Activated CD8-positive, alpha-beta memory T cell treated with anti-CD3 and anti-CD28 coated beads, Interleukin-2, amount 50 U/mL, for 48 hours (primary cell): Measurements from ENCODE around the gene ASGR2.

Experiments
- DNase-seq: peaks from one replicate; pipeline ENCODE4 v3.0.0-alpha.2; 2020

Gene ASGR2

DNA sequence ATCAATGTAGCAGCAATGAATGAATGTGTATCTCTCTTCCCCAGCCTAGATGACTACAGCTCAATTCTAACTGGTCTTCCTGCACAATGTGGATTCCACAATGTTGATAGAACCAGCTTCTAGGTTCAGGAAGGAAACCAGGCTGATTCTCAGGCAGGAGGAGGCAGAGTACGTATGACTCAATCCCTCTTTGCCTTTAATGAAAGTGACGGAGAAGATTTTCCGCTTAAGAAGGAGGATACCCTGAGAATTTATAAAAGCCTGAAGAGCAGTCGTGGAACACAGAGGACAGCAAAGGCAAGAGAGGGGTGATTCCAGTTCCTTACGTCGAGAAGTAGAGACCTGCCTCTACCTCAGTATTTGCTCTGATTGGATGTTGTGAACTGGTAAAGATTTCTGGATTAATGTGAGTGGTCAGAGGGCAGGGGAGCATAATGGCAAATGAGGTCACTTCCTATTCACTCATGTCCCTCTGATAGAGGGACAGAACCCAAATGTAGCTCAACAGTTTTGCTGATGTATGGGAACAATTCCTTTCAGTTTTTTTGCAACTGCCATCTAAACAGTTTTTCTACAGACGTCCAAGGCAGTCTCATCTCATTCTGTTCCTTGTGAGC, 55.7 kb downstream of the ASGR2 start:
- no peak for DNase-seq

DNA sequence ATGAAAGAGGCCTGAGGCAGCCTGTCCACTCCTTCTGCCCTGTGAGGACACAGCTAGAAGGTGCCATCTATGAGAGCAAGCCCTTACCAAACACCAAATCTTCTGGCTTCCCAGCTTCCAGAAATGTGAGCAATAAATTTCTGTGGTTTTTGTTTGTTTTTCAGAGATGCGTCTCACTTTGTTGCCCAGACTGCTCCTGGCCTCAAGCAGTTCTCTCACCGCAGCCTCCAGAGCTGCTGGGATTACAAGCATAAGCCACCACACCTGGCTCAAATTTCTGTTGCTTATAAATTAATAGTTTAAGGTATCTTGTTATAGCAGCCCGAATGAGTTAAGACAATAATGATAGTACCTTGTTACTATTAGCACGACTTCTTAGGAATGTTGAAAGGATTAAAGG, 58.2 kb downstream of the ASGR2 start:
- DNase-seq, result no peak
